GM19043 (cell line): ENCODE data around the gene RBM11.
"Not testable (repeated sequence)": the region's sequence is repeated elsewhere in the genome, so short reads cannot be mapped to it uniquely, and the experiment has no call there.

ENCODE experiments used
- ATAC-seq: cut with Tn5 transposase; IDR thresholded peaks from one replicate; pipeline ENCODE4 v1.9.1; 2021; ENCODE audit warnings: low read depth; ENCODE audit not compliant: unreplicated experiment

The RBM11 gene, protein sequence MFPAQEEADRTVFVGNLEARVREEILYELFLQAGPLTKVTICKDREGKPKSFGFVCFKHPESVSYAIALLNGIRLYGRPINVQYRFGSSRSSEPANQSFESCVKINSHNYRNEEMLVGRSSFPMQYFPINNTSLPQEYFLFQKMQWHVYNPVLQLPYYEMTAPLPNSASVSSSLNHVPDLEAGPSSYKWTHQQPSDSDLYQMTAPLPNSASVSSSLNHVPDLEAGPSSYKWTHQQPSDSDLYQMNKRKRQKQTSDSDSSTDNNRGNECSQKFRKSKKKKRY

DNA sequence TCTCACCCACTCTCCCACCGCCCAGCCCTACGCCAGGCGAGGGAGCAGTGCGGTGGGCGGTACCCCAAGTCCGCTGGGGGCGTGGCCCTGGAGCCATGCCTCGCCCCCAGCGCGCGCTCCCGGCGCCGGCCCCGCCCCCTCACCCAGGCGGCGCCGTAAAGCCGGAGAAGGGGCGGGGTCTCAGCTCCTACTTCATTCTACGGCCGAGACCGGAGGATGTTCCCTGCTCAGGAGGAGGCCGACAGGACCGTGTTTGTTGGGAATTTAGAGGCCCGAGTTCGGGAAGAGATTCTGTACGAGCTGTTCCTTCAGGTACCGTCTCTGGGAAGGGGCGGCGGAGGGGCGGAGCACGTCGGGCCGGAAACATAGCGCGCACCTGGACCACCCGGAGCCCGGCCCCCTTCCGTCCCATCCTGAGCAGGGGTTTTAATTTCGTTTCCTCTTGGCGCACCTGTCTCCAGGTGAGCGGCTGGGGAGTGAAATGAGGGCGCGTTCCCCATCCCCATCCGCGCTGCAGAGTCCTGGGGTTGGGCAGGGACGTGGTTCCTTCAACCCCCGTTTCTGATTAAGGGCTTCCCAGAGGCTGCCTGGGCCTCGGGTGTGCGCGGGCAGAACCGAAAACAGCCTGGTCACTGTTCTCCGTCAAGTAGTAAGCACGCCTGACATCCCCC is at the start of gene RBM11:
Gene RBM11, plus strand, starts transcription at position 187 of the 671 bp plus-strand sequence. Its CDS starts 30 bp downstream, at position 217.
- ATAC-seq = peak; percentile 88

DNA sequence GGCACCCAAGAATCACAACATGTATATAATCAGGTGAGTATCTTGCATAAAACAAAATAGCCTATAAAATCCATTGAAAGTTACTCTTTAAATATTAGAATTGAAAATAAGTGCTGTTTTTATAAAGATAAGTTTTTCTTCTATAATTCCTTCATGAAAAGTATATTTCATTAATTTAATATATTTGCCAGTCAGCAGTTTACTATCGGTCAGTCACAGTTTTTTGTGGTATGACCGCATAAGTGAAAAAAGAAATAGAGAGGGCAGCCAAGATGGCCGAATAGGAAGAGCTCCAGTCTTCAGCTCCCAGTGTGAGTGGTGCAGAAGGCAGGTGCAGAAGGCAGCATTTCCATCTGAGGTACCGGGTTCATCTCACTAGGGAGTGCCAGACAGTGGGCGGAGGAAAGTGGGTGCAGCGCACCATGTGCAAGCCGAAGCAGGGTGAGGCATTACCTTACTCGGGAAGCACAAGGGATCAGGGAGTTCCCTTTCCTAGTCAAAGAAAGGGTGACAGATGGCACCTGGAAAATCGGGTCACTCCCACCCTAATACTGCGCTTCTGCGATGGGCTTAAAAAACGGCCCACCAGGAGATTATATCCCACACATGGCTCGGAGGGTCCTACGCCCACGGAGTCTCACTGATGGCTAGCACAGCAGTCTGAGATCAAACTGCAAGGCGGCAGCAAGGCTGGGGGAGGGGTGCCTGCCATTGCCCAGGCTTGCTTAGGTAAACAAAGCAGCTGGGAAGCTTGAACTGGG is 49.3 kb upstream of the RBM11 start:
- ATAC-seq = not testable (repeated sequence)

DNA sequence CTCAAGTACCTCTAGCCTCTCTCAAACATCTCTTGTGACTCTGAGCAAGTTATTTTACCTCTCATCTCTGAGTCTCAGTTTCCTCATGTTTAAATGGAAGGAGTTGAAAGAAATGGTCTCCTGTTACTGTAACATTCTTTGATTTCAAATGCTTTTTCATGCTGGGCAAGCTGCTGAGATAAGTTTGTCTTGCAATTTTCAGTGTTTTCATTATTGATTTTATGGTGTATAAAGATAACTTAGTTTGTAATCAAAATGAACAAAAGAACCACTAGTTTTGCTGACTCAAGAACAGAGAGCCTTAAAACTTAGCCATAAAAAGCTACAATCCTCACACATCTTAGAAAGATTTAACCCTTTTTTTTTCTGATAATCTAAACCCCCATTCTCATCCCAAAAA is 9.7 kb upstream of the RBM11 start:
- no peak for ATAC-seq

DNA sequence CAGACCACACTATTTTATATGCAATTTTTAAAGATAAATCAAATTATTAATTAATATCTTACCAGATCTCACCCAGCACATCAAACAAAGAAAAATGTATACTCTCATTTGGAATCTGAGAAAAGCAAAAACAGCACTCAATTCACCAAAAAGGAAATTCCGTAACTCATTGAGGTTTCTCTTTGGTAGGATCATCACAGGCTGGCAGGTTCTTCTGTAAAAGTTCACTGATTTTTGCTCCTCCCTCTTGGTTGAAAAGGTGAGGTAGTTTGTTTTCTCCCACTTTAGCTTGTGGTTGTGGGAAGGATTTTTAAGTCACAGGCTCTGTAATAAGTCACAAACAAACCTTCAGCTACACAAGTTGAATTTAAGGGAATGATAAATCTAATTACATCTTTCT is 5.2 kb upstream of the RBM11 start, which contains the start of gene LIPI:
Gene LIPI, minus strand, starts transcription at position 218 of the 400 bp plus-strand sequence. Its CDS starts 110 bp downstream, at position 108.
- no peak for ATAC-seq

DNA sequence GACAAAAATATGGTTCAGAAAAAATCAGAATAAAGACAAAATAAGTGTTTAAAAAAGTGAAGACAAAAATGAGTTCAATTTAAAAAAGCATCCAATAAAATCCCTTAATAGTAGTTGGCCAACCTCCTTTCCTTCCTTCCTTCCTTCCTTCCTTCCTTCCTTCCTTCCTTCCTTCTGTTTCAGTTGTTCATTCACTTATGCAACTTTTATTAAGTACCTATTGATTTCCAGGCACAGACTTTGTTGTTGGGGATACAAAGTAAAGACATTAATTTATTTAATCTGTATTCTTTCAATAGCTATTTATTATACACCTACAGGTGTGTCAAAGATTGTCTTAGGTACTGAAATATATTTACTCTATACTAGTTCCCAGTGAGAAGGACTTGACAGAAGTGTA is 2.8 kb upstream of the RBM11 start:
- no peak for ATAC-seq

DNA sequence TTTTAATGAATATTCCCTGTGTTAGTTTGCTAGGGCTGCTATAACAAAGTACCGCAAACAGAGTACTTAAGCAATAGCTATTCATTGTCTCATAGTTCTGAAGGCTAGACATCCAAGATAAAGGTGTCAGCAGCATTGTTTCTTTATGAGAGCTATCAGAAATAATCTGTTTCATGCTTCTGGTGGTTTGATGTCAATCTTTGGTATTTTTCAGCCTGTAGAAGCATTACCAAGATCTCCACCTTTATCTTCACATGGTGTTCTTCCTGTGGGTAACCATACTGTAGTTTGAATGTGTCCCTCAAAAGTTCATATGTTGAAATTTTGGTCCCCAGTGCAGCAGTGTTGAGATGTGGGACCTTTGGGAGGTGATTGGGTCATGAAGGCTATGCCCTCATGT is 7.4 kb downstream of the RBM11 start:
- no peak for ATAC-seq

DNA sequence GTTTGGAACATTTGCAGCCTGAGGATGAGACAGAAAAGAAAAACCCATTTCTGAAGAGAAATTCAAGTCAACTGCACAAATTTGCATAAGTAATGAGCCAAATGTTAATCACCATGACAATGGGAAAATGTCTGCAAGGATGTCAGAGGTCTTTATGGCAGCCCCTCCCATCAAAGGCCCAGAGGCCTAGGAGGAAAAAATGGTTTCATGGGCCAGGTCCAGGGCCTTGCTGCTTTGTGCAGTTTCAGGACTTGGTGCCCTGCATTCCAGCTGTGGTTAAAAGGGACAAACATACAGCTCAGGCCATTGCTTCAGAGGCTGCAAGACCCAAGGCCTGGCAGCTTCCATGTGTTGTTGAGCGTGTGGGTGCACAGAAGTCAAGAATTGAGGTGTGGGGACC is 13.4 kb downstream of the RBM11 start:
- ATAC-seq = no peak

DNA sequence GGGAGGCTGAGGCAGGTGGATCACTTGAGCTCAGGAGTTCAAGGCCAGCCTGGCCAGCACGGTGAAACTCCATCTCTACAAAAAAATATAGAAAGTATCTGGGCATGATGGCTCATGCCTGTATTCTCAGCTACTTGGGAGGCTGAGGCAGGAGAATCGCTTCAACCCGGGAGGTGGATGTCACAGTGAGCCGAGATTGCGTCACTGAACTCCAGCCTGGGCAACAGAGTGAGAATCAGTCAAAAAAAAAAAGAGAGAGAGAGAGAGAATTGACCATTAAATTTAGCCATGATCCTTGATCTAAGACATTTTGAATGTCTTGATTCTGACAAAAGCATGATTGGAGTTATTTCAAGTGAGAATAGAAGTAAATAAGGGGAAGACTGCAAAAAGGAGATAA is 19.1 kb downstream of the RBM11 start:
- ATAC-seq = no peak

DNA sequence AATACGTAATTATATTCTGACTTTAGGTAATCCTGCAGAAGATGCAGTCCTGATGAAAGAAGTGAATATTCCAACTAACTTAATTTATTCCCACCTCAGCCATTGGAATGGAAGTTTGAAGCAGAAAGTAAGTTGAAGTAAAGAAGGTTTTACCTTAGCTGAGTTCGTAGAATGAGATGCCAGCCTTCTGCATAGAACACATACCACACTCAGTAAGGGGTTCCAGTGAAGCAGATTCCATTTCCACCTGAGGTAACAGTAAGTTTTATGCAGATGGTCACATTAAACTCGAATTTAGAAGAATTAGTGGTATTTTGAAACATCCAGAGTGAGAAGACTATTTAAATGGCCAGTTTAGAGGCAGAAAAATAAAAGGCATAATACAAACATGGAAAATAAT is 20.2 kb downstream of the RBM11 start:
- no peak for ATAC-seq

DNA sequence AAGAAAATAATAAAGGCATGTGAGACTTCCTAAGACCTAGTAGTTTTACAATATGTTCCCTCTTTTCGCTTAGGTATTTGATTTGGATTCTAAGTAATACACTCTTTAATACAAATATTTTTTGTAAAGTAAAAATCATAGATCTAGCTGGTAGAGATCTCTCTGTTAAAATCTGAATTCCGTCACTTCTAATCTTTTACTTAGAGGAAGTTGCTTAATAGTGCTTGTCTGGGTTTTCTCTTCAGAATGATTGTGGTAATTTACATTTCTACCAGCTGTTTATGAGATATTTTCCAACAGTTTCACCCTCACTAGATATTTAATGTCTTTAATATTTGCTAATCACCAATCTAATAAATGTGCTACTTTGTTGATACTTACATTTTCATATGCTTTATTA is 23.3 kb downstream of the RBM11 start:
- ATAC-seq = no peak

DNA sequence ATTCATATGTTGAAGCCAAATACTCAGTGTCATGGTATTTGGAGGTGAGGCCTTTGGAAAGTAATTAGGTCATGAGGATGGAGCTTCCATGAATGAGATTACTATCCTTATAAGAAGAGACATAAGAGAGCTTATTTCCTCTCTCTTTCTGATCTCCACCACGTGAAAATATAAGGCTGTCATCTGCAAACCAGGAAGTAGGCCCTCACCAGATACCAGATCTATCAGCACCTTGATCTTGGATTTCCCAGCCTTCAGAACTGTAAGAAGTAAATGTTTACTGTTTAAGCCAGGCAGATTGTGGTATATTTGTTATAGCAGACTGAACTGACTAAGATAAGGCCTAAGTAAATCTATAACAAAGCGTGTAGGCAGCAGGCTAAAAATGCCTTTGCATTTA is 25.3 kb downstream of the RBM11 start:
- ATAC-seq = no peak

DNA sequence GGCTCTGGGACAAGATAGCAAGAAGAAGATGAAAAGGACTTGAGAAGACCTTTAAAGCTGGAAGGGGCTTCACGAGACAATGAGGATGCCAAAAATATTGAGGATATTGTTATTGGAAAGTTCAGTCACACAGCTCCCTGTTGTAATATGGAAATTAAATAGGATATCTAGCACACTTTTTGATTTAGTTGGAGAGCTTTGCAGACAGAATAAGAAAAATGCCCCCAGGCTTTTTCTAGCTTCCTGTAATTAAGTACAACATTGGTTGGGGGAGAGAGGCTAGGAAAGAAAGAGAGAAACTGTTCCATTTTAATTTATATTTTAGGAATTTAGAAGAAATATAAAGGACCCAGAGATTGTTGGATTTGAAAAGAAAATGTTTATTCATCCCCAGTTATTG is 27.5 kb downstream of the RBM11 start:
- ATAC-seq = no peak

DNA sequence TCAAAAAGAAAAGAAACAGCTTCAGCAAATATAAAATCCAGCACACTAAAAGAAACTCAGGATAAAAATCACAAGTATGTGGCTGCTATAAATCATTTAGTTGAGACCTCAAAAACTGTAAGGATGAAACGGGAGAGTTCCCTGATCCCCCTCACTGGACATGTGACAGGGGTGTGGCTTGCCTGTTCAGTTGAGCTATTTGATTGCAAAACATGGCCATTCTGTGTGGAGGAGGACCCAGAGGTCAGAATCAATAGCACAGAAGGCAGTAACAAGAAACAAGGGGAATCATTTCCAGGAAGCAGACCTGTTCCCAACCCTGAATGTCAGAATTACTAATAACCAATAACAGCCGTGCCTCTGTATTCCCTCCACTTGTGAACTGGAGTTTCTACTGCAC is 27.9 kb downstream of the RBM11 start:
- no peak for ATAC-seq

DNA sequence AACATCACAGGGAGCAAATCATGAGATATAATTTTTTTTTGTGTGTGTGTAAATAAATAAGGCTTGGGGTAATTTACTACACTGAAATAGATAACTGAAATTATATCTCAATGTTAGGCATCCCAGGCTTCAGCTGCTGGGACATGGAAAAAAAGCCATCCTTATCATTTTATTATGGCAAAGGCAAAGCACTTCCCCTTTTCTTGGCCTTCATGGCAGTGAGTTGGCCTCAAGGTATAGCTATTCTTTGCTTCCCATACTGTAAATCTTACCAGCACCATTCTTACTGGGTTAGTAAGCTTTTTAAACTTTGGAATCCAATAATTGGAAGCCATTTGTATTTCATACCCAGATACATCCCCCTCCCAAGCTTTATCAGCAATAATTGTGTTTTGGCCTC is 29.0 kb downstream of the RBM11 start:
- ATAC-seq = no peak

DNA sequence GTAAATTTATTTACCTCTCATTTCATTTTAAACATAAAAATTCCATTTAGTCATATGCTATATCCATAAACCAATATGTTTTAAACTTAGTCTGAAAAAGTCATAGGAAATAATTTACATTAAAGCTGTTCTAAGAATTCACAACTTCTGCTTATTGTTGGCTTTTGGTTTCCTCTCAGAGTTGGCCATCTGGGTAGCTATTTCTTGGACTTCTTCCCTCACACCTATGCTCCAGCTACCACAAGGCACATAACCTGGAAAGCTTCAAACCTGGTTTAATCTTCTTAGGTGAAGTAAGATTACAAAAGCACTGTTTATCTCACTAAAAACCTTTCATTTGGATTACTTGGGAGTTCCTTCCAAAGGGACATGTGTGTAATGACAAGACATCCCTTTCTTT is 29.8 kb downstream of the RBM11 start:
- ATAC-seq = no peak

DNA sequence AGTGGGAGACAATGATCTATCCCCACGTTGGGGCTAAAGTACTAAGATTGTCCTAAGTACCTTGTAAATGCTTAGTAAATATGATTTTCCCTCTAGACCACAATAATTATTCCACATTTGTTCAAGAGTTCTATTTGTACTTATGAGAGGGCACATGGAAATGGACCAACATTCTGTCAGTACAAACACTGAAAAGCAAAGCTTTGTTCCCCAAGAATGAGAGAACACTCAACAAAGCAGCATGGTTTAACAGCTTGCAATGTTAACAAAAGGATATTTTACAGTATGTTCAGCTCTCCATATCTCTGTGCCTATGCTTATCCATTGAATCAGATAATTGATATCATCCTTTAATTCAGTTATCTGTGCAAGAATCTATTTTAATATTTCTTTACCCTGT is 35.4 kb downstream of the RBM11 start:
- ATAC-seq = no peak

DNA sequence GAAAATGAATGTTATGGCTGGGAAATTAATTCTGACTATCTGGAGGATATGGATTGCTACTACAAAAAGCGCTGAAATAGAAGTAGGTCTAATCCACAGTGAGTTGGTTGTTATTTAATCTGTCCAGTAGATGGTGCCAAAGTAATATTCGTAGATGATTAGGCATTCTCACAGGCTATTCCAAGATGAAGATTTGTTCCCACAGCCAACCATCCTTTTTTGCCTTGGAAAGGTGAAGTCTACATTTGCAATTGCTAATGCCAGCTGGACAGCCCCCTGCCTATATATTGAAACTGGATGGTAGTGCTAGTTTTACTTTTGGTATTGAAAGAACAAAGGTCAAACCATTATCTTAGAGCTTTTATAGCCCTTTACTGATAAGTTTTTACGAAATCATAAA is 43.8 kb downstream of the RBM11 start:
- ATAC-seq = no peak

DNA sequence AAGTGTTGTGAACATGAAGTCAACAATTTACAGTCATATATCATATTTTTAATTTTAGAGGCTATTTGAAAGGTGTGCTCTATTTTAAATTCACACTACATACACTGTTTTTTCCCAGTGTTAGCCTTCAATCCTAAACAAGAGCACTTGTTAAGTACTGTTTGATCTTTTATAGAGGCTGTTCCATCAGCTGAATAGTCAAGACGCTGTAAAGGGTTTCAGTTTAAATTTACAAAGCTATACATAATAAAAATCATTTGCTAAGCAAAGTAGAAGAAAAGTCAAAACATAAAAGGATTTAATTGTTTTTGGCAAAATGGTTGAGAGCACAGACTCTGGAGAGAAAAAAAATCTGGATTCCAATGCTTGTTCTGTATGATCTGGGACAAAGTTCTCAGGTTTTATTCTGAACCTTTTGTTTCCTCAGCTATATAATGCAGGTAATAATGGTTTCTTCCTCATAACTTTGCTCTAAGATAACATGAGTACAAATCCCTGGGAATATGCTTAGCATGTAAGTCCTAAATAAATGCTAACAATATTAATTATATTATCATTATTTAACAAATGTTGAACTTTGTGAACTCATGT is 44.3 kb downstream of the RBM11 start:
- no peak for ATAC-seq

DNA sequence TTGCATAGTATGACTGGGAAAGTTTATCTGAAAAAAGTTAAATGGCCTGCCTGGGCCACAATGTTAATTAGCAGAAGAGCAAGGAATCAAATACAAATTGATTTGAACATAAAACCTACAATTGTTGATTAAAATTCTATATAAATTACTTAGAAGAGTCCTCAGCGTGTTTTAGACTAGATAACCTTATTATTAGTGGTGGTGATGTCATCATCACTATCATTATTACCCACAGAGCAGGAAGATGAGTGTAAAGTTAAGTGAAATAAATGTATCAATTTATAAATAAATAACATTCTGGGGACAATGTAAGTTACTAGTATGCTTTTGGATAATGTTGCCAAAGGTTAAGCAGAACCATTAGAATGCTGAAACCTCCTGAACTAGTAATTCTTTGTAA is 46.1 kb downstream of the RBM11 start:
- no peak for ATAC-seq

DNA sequence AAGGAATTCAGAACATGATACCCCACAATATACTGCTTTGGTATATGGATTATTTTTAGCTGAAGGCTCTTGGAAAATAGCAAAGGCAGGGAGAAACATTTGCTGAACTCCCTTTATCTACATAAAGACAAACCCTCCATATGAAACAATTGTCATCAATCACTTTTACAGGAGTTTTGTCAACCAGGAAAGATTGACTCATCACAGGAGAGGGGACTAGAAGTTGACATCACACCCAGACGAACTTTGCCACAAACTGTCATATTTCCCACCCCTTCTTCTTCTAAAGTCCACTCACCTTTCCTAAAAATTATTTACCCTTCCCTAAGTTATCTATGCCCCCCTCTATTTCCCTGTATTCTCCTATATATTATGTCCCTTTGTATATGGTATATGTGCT is 47.9 kb downstream of the RBM11 start:
- no peak for ATAC-seq

DNA sequence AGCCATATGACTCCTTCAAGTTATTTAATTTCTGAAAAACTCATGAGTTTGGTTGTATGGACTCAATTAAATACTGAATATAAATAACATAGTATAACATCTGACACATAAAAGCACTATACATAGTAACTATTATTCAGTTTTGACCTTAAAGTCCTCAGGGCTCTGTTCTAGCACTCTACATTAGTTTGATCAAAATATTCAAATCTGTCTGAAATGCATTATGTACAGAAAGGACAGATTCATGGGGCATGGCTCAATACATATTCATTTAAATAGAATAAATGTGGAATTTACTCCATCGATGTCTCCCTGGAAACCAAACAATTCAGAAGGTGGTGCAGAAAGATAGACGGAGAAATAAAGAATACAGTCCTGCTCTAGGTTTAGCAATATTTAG is 49.1 kb downstream of the RBM11 start:
- no peak for ATAC-seq
